Muscle of arm (tissue), 12 donors: ENCODE data around the gene TPD52L2. TPM values are rescaled to one million over a fixed set of nuclear protein-coding genes. Genes with fewer than 3 reads are reported as not detected.
"Not testable (repeated sequence)": the region's sequence is repeated elsewhere in the genome, so short reads cannot be mapped to it uniquely, and the experiment has no call there.

Experiments used
- DNase-seq: peaks from one replicate; pipeline ENCODE4 v3.0.0-alpha.2; 2013
- polyA plus RNA-seq, 12 donors: library from polyadenylated mRNA; unstranded; fragments of 120-200 nt; gene quantifications; one replicate each; pipeline ENCODE4 v1.2.1, GENCODE V29; 2013; ENCODE audit not compliant: insufficient read length in 12 of 12

The TPD52L2 gene
- polyA plus RNA-seq, 12 donors: 69.3 to 87.5 (median 77.7) TPM; not detected in 1

GRCh38 chr20:63929071-63929470 is 64.0 kb downstream of the TPD52L2 start:
- no peak for DNase-seq

- not testable (repeated sequence) for DNase-seq
Measured at GRCh38 chr20:63929473-63929883, 64.4 kb downstream of the TPD52L2 start.

DNA sequence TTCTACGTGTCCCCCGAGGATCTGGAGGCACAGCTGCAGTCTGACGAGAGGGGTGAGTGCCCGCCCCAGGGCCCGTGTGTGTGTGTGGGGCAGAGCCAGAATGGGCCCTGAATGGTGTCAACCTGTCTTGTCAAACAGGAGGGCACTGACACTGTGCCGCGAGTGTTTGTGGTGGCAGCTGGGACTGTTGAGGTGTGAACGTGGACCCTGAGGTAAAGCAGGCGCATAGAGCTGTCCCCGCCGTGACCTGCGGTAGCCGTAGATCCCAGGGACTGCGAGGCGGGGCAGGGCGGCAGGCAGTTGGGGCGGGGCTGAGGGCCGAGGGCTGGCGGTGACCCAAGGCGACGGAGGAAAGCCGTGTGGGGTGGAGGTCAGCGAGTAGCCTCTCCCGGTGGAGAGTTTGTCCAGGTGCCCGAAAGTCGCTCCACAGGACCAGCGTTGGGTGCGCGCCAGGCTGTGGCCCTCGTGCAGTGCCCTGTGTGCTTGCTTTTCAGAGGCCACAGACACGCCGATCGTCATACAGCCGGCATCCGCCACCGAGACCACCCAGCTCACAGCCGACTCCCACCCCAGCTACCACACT is 66.0 kb downstream of the TPD52L2 start:
- no peak for DNase-seq

DNA sequence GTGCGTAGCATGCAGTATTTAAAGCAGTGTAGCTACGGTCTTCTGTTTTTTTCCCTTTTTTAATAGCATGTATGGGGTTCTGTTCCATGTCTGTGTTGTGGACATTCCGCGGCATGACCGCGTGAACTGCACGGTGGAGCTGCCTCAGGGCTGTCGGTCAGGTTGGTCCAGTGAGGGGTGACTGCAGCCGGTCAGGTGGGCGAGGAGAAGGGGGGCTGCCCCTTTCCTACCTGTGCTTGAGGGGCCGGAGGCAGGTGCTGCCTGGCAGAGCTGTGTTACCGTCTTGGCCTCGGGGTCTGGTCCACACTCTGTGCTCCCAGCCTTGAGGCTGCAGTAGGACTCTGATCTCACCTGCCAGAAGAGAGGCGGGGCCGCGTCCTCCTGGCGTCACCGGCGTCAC is 66.7 kb downstream of the TPD52L2 start:
- no peak for DNase-seq

DNA sequence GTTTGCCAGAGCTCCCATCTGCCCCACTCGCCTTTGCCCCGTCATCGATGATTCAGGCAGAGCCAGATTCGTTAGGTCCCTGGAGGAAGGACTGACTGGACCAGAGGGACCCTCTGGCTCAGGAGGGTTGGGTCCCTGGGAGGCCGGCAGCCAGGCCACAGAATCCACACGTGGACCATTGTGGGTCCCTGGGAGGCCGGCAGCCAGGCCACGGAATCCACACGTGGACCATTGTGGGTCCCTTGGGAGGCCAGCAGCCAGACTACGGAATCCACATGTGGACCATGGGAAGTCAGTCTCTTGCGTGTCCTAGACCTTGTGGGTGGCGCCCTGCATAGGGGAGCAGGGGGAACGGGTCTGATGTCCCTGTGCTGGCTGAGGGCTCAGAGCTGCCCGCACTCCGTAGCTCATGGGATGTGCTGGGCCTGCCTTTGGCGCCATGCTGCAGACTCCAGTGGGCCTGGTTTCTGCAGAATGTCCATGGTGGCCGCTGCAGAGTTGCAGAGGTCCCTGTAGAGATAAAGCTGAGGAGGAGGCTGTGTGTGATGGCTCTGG is 67.6 kb downstream of the TPD52L2 start:
- DNase-seq: no peak

GRCh38 chr20:63933646-63934045 is 68.6 kb downstream of the TPD52L2 start:
- DNase-seq: no peak

DNA sequence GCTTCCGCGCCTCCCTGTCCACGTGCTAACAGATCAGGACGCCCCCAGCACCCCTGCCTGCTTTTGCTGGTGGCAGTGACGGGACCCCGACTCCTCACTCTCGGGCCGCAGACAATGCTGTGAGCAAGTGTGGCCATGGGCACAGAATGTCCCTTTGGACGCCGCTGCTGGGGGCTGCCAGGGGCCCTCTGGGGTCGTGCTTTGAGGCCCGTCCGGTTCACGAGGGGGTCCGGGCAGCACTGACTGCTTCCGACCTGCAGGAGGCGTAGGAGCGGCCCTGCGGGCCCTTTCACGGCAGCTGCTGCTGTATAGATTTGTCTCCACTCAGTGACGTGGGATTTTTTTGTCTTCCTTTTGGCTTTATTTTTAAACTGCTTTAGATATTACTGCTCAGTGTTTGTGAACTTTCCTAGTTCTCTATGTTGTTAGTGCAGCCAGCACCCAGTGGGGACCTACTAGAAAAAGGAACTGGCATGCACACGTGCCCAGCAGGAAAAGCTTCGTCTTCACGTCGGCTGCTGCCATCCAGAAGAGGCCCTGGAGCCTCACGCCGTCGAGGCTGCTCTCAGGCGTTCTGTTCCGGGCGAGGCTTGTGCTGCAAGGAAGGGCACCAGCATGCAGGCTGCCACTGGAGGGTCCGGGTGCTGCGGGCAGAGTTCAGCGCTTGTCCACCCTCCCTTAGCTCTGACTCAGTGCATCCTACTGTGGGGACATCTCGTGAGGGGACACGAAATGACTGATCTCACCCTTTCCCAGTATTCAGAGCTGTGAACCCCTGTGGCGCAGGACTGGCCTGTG is 69.4 kb downstream of the TPD52L2 start:
- no peak for DNase-seq

GRCh38 chr20:63935447-63935846 is 70.4 kb downstream of the TPD52L2 start:
- DNase-seq: no peak

GRCh38 chr20:63937596-63937995 is 72.5 kb downstream of the TPD52L2 start:
- no peak for DNase-seq

GRCh38 chr20:63939061-63939935 is 74.2 kb downstream of the TPD52L2 start:
- no peak for DNase-seq

DNA sequence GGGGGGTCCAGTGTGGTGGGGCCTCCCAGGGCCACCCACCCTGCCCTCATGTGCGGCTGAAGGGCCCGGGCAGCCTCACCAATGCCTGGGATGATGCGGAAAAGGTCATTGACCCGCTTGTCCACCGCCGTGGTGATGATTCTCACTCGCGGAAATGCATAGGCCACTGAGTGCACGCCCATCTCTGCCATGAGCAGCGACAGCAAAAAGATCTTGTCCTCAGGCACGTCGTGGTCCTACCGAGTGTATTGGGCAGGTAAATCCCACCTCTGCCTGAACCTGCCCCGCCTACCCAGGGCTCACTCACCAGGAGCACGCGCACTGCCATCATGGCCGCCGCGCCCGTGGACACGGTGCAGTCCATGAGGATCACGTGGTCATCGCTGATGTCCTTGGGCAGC is 75.0 kb downstream of the TPD52L2 start:
- DNase-seq: no peak

DNA sequence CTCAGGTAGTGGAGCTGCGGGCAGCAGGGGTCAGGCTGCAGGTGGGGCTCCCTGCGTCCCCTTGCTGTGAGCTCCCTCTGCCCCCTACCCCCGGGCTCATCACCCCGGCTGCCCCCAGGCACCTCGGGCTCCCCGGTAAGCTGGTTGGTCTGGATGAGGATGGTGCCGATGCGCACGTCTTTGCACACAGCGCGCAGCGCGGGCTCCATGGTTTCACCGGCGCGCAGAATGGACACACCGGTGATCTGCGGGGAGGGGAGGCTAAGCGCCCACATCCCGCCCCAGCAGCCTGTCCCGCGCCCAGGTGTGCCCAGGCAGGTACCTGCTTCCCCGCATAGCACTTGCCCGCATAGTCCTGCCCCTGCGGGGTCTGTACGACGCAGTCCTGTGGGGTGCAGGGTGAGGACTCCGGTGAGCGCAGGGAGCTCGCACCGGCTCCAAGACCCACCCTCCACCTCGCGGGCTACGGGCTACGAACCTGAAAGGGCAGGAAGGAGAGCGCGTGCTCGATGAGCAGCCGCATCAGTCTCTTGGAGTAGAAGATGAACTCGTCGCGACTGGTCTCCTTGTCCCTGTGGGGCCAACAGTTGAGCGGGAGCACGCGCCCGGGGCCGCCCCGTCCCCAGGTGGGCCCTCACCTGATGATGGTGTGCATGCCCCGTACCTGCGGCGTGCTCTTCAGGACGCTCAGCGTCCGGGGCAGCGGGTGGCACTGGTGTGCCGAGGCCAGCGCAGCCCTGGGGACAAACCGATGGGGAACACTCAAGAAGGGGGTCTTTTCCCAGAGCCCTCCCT is 75.6 kb downstream of the TPD52L2 start:
- no peak for DNase-seq

Other genes with a start within 250 kb of the TPD52L2 start
- 10 to 100 TPM in 1 of 12 donors, 1 to 10 TPM in 10, not detected in 1; 5.8 to 11.0 (median 7.1) TPM for gene GMEB2, start 238.2 kb upstream of the TPD52L2 start, polyA plus RNA-seq
- 10 to 100 TPM in 9 of 12 donors, 1 to 10 TPM in 2, not detected in 1; 8.8 to 48.5 (median 11.5) TPM for gene STMN3, start 211.8 kb upstream of the TPD52L2 start, polyA plus RNA-seq
- gene RTEL1, start 207.0 kb upstream of the TPD52L2 start, polyA plus RNA-seq: 10 to 100 TPM in 7 of 12 donors, 1 to 10 TPM in 4, not detected in 1; 8.2 to 18.1 (median 10.8) TPM
- 1 to 10 TPM in 6 of 12 donors, under 1 TPM in 4, not detected in 2; 0.34 to 5.1 (median 1.3) TPM for gene TNFRSF6B, start 168.6 kb upstream of the TPD52L2 start, polyA plus RNA-seq
- 10 to 100 TPM in 11 of 12 donors, not detected in 1; 21.0 to 29.5 (median 23.0) TPM for gene ARFRP1, start 157.3 kb upstream of the TPD52L2 start, polyA plus RNA-seq
- 10 to 100 TPM in 11 of 12 donors, not detected in 1; 10.3 to 44.2 (median 12.0) TPM for gene ZGPAT, start 157.2 kb upstream of the TPD52L2 start, polyA plus RNA-seq
- gene LIME1, start 128.6 kb upstream of the TPD52L2 start, polyA plus RNA-seq: 10 to 100 TPM in 1 of 12 donors, 1 to 10 TPM in 10, not detected in 1; 1.9 to 11.8 (median 3.6) TPM
- gene SLC2A4RG, start 125.5 kb upstream of the TPD52L2 start, polyA plus RNA-seq: 100 to 1,000 TPM in 8 of 12 donors, 10 to 100 TPM in 3, not detected in 1; 81.5 to 182 (median 102) TPM
- gene ZBTB46, start 34.0 kb upstream of the TPD52L2 start, polyA plus RNA-seq: 10 to 100 TPM in 10 of 12 donors, 1 to 10 TPM in 1, not detected in 1; 9.7 to 23.8 (median 15.9) TPM
- not detected for gene ABHD16B, start 3.8 kb upstream of the TPD52L2 start, polyA plus RNA-seq
- 10 to 100 TPM in 11 of 12 donors, not detected in 1; 22.3 to 35.9 (median 29.6) TPM for gene DNAJC5, start 29.9 kb downstream of the TPD52L2 start, polyA plus RNA-seq
- gene UCKL1, start 91.1 kb downstream of the TPD52L2 start, polyA plus RNA-seq: 10 to 100 TPM in 11 of 12 donors, not detected in 1; 30.4 to 59.8 (median 44.2) TPM
- gene ZNF512B, start 104.7 kb downstream of the TPD52L2 start, polyA plus RNA-seq: 10 to 100 TPM in 11 of 12 donors, not detected in 1; 17.8 to 29.2 (median 22.5) TPM
- 1 to 10 TPM in 11 of 12 donors, not detected in 1; 1.8 to 9.9 (median 2.5) TPM for gene SAMD10, start 114.4 kb downstream of the TPD52L2 start, polyA plus RNA-seq
- 10 to 100 TPM in 11 of 12 donors, not detected in 1; 39.8 to 62.5 (median 50.7) TPM for gene PRPF6, start 115.9 kb downstream of the TPD52L2 start, polyA plus RNA-seq
- 1 to 10 TPM in 3 of 12 donors, under 1 TPM in 8, not detected in 1; 0.50 to 4.1 (median 0.78) TPM for gene C20orf204, start 170.9 kb downstream of the TPD52L2 start, polyA plus RNA-seq
- gene SOX18, start 184.4 kb downstream of the TPD52L2 start, polyA plus RNA-seq: 10 to 100 TPM in 4 of 12 donors, 1 to 10 TPM in 7, not detected in 1; 5.8 to 19.3 (median 7.9) TPM
- gene TCEA2, start 197.9 kb downstream of the TPD52L2 start, polyA plus RNA-seq: 10 to 100 TPM in 11 of 12 donors, not detected in 1; 35.5 to 59.2 (median 42.4) TPM
- gene RGS19, start 214.2 kb downstream of the TPD52L2 start, polyA plus RNA-seq: 10 to 100 TPM in 2 of 12 donors, 1 to 10 TPM in 9, not detected in 1; 3.9 to 19.6 (median 5.0) TPM
- gene OPRL1, start 214.8 kb downstream of the TPD52L2 start, polyA plus RNA-seq: 1 to 10 TPM in 5 of 12 donors, under 1 TPM in 5, not detected in 2; 0.82 to 1.5 (median 1.0) TPM
- under 1 TPM in 4 of 12 donors, not detected in 8; 0.16 to 0.44 (median 0.25) TPM for gene LKAAEAR1, start 219.1 kb downstream of the TPD52L2 start, polyA plus RNA-seq
- gene NPBWR2, start 242.3 kb downstream of the TPD52L2 start, polyA plus RNA-seq: not detected